ENCODE data around the gene CST3. TPM values are rescaled to one million over a fixed set of nuclear protein-coding genes. Genes with fewer than 3 reads are reported as not detected.

CST3 gene
- total RNA-seq, 1 donor from 2014 or later, result 727 TPM

DNA sequence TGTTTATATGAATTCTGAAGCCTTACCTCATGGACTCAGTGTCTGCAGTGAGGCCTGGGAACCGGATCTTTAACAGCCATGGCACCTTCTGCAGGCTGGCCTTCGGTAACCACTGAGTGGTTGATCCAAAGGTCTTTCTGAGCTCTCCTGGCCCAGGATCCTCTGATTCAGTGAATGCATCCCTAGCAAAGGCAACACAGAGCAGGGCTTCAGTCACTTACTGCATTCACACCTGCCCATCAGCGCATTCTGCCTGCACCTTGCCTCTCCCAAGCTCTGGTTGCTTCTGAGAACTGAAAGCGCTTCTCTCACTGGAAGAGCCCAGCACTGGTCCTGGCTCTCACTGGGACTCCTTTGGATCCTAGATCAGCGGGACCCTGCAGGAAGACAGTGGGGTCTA is 23.6 kb downstream of the CST3 start:
- Histone ChIP-seq H3K4me1 (no peaks in the 10 kb centered on the region), H3K4me3 (no peak overlapping the region), H3K36me3 (no peaks in the 10 kb centered on the region), H3K27me3 (ENCODE audit: low read depth) (no peaks in the 10 kb centered on the region), H3K9me3 (no peaks in the 10 kb centered on the region), H3K27ac (no peak overlapping the region)
- DNase-seq (no peak), ATAC-seq (no peak)
- intact Hi-C loops (cut with DNase I), result no loop called here
- TF ChIP-seq, protein P1, sequence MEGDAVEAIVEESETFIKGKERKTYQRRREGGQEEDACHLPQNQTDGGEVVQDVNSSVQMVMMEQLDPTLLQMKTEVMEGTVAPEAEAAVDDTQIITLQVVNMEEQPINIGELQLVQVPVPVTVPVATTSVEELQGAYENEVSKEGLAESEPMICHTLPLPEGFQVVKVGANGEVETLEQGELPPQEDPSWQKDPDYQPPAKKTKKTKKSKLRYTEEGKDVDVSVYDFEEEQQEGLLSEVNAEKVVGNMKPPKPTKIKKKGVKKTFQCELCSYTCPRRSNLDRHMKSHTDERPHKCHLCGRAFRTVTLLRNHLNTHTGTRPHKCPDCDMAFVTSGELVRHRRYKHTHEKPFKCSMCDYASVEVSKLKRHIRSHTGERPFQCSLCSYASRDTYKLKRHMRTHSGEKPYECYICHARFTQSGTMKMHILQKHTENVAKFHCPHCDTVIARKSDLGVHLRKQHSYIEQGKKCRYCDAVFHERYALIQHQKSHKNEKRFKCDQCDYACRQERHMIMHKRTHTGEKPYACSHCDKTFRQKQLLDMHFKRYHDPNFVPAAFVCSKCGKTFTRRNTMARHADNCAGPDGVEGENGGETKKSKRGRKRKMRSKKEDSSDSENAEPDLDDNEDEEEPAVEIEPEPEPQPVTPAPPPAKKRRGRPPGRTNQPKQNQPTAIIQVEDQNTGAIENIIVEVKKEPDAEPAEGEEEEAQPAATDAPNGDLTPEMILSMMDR (IDR thresholded peaks at IDR 0.05), result no peak

DNA sequence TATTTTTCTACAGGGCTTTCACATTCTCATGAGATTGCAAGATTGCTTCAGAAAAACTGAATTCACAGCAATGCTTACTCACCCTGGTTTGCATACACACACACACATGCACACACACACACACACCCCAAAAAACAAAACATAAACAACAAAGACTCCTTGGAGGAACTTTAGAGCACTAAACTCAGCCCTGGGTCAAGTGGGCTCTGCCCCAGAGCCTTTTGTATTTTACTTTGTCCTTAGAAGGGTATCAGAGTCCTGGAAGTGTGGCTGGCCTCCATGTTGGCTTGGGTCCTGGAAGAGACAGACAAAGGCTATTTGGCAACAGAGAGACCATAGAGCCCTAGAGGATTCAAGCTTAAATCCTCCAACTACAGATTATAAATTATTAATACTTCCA is 24.1 kb downstream of the CST3 start:
- DNase-seq (no peak), ATAC-seq (peak in 1 of 2 donors; percentile 21)
- H3K27me3 ChIP-seq (ENCODE audit: low read depth), result no peaks in the 10 kb centered on the region
- intact Hi-C loops (cut with DNase I), result no loop called here
- no peaks in the 10 kb centered on the region for H3K9me3 ChIP-seq
- H3K36me3 ChIP-seq, result no peaks in the 10 kb centered on the region
- H3K4me3 ChIP-seq, result no peak overlapping the region
- TF ChIP-seq, protein P1 (IDR thresholded peaks at IDR 0.05), result no peak
- H3K27ac ChIP-seq, result no peak overlapping the region
- H3K4me1 ChIP-seq, result no peaks in the 10 kb centered on the region

DNA sequence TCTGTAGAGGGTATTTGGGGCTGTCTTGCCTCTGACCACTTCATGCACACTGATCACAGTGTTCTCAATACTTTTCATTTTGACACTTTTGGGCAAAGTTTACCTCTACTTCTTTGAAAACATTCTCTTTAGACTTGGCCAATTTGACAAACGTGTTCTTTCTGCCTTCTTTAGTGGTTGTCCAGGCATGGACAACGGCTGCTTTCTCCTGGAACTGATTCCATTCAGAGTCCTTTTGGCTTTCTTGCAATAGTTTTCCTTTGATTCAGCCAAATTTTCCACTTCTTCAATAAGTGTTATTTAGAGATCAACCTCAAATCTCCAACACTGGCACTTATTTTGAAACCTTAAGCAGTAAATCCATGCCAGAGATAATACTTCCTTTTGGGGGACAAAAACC is 25.4 kb downstream of the CST3 start:
- Histone ChIP-seq H3K27ac (no peak overlapping the region), H3K27me3 (ENCODE audit: low read depth) (no peaks in the 10 kb centered on the region)
- ATAC-seq, result no peak

GRCh38 chr20:23609486-23610109 is 28.2 kb downstream of the CST3 start:
- Histone ChIP-seq H3K36me3 (no peaks in the 10 kb centered on the region), H3K27me3 (ENCODE audit: low read depth) (no peaks in the 10 kb centered on the region), H3K4me1 (no peaks in the 10 kb centered on the region), H3K27ac (no peak overlapping the region), H3K9me3 (no peaks in the 10 kb centered on the region), H3K4me3 (no peak overlapping the region)
- TF ChIP-seq, protein P1 (IDR thresholded peaks at IDR 0.05), result no peak
- ATAC-seq (no peak), DNase-seq (no peak)
- intact Hi-C loops (cut with DNase I), result no loop called here

More for the DNA sequence above, 25.4 kb downstream of the CST3 start:
- no peak for DNase-seq
- Histone ChIP-seq H3K36me3 (no peaks in the 10 kb centered on the region), H3K4me1 (no peaks in the 10 kb centered on the region), H3K9me3 (no peaks in the 10 kb centered on the region), H3K4me3 (no peak overlapping the region)
- intact Hi-C loops (cut with DNase I), result no loop called here
- TF ChIP-seq, protein P1 (IDR thresholded peaks at IDR 0.05), result no peak

- TF ChIP-seq, protein P1 (IDR thresholded peaks at IDR 0.05), result no peak
- Histone ChIP-seq H3K9me3 (no peaks in the 10 kb centered on the region), H3K27me3 (ENCODE audit: low read depth) (no peaks in the 10 kb centered on the region), H3K4me1 (no peaks in the 10 kb centered on the region), H3K4me3 (no peak overlapping the region), H3K36me3 (no peaks in the 10 kb centered on the region), H3K27ac (no peak overlapping the region)
- DNase-seq (no peak), ATAC-seq (no peak)
- intact Hi-C loops (cut with DNase I), result no loop called here
Measured at GRCh38 chr20:23608251-23608846, 29.4 kb downstream of the CST3 start.
